Left lung (tissue), 10 donors: ENCODE data around the gene MLXIPL. TPM values are rescaled to one million over a fixed set of nuclear protein-coding genes. Genes with fewer than 3 reads are reported as not detected.
"Not testable (repeated sequence)": the region's sequence is repeated elsewhere in the genome, so short reads cannot be mapped to it uniquely, and the experiment has no call there.

ENCODE experiments used
- ATAC-seq: fragments of 200-7000 bp; cut with Tn5 transposase; one replicate; pipeline ENCODE4 v1.9.1; 2020; ENCODE audit warnings: moderate library complexity
- DNase-seq, 4 donors: peaks; one replicate each; pipeline ENCODE4 v3.0.0-alpha.2; 2013 to 2020
- H3K27ac ChIP-seq, 2 donors: fragments of 200-600 bp; sonication (generic) in 1 of 2; one replicate each; pipeline versions ENCODE4 v1.5.0 to v1.8.0; 2020 to 2021
- H3K27me3 ChIP-seq, 2 donors: fragments of 200-600 bp; sonication (generic) in 1 of 2; one replicate each; pipeline versions ENCODE4 v1.5.0 to v1.8.0; 2020 to 2021
- H3K36me3 ChIP-seq, 2 donors: fragments of 200-600 bp; sonication (generic) in 1 of 2; one replicate each; pipeline versions ENCODE4 v1.5.0 to v1.8.0; 2020 to 2021
- H3K4me1 ChIP-seq, 2 donors: fragments of 200-600 bp; one replicate each; pipeline ENCODE4 v1.8.0; 2021
- H3K4me3 ChIP-seq, 2 donors: fragments of 200-600 bp; sonication (generic) in 1 of 2; one replicate each; pipeline versions ENCODE4 v1.5.0 to v1.8.0; 2020 to 2021; ENCODE audit warnings: mild to moderate bottlenecking in 1 of 2
- H3K9me3 ChIP-seq, 2 donors: fragments of 200-600 bp; sonication (generic) in 1 of 2; one replicate each; pipeline versions ENCODE4 v1.5.0 to v1.8.0; 2020 to 2021
- intact Hi-C, 2 donors: fragments of 100-400 bp; cut with DNase I; formaldehyde crosslinking; loops; one replicate each; pipeline versions ENCODE4 v1.11.2 to v1.14.2; 2022
- polyA plus RNA-seq, 6 donors: library from polyadenylated mRNA; unstranded; fragments of 120-200 nt; gene quantifications; one replicate each; pipeline ENCODE4 v1.2.1, GENCODE V29; 2013; ENCODE audit not compliant: insufficient read length in 6 of 6
- total RNA-seq, 2 donors: library from RNA; stranded (reverse); fragmentation: NEBNext Ultra II Directional; extraction: Animal tissue kit (Norgen Biotek cat#: 25700); gene quantifications; one replicate each; pipeline ENCODE4 v1.2.1, GENCODE V29; 2021
- TF ChIP-seq, protein P1 (sequence below), 2 donors: fragments of 200-600 bp; sonication (generic) in 1 of 2; IDR thresholded peaks; one replicate each; pipeline versions ENCODE4 v1.5.0 to v1.8.0; 2021; ENCODE audit warnings: antibody characterized with exemption in 2 of 2
- donor health status: DM: no; HTN: yes; CAD: no.
- donor health status: DM: no; HTN: no; CAD: no.

MLXIPL gene
- total and polyA plus RNA-seq, 8 donors: 0.67 to 6.2 (median 2.5) TPM

- Histone ChIP-seq H3K36me3 (no peaks in the 10 kb centered on the region), H3K9me3 (no peaks in the 10 kb centered on the region), H3K27me3 (peaks cover 0 to 69% of the 10 kb centered on the region in 2 donors), H3K27ac (no peak overlapping the region), H3K4me3 (no peak overlapping the region), H3K4me1 (peaks cover 0 to 23% of the 10 kb centered on the region in 2 donors)
- ATAC-seq: no peak
- TF ChIP-seq, protein P1, sequence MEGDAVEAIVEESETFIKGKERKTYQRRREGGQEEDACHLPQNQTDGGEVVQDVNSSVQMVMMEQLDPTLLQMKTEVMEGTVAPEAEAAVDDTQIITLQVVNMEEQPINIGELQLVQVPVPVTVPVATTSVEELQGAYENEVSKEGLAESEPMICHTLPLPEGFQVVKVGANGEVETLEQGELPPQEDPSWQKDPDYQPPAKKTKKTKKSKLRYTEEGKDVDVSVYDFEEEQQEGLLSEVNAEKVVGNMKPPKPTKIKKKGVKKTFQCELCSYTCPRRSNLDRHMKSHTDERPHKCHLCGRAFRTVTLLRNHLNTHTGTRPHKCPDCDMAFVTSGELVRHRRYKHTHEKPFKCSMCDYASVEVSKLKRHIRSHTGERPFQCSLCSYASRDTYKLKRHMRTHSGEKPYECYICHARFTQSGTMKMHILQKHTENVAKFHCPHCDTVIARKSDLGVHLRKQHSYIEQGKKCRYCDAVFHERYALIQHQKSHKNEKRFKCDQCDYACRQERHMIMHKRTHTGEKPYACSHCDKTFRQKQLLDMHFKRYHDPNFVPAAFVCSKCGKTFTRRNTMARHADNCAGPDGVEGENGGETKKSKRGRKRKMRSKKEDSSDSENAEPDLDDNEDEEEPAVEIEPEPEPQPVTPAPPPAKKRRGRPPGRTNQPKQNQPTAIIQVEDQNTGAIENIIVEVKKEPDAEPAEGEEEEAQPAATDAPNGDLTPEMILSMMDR (IDR thresholded peaks at IDR 0.05): no peak
- intact Hi-C loops: no loop called here
- DNase-seq: peak in 1 of 4 donors; percentile 73
These were observed 45.0 kb upstream of the MLXIPL start for GRCh38 chr7:73669288-73669701.

DNA sequence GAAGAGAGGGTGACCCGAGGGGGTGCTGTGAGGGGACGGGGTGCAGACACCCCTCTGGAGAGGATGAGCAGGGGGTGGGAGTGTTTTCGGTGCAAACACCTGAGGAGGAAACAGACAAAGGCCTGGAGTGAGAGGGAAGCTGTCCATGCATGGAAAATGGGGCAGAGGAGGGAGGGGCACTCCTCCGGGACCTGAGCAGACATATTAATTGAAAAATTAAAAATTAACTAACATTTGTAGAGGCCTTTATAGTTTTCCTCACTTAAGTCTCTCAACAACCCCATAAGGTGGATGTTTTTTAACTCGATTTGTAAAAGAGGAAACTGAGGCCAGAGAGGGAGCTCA, 44.5 kb upstream of the MLXIPL start:
- intact Hi-C loops: no loop called here
- ATAC-seq: no peak
- Histone ChIP-seq H3K4me3 (peak overlapping the region; percentile 34 to 39), H3K36me3 (no peaks in the 10 kb centered on the region), H3K27ac (no peak overlapping the region), H3K4me1 (peaks cover 0 to 23% of the 10 kb centered on the region in 2 donors), H3K27me3 (peaks cover 0 to 73% of the 10 kb centered on the region in 2 donors), H3K9me3 (no peaks in the 10 kb centered on the region)
- DNase-seq: no peak
- TF ChIP-seq, protein P1 (IDR thresholded peaks at IDR 0.05): no peak

- no peak for ATAC-seq
- intact Hi-C loops: no loop called here
- no peak overlapping the region for H3K27ac ChIP-seq
These were observed 44.0 kb upstream of the MLXIPL start for GRCh38 chr7:73668103-73668885.

GRCh38 chr7:73667344-73668102, 43.2 kb upstream of the MLXIPL start, which contains the start of gene VPS37D:
VPS37D (plus strand) TSS chr7:73667831; CDS start chr7:73667959, 128 bp downstream.
- Histone ChIP-seq H3K4me1 (peaks cover 0 to 23% of the 10 kb centered on the region in 2 donors), H3K27me3 (peaks cover 0 to 76% of the 10 kb centered on the region in 2 donors), H3K27ac (no peak within 1 kb of the TSS), H3K4me3 (peak within 1 kb of the TSS; percentile 34 to 39), H3K36me3 (no peaks in the 10 kb centered on the region), H3K9me3 (peaks cover 0 to 8% of the 10 kb centered on the region in 2 donors)
- DNase-seq (peak; percentile 91 to 99 (median 93)), ATAC-seq (peak; percentile 98)
- TF ChIP-seq, protein P1 (IDR thresholded peaks at IDR 0.05): peak; percentile 59 to 87
- intact Hi-C loops: no loop called here

More at GRCh38 chr7:73668103-73668885, 44.0 kb upstream of the MLXIPL start:
- no peaks in the 10 kb centered on the region for H3K36me3 ChIP-seq
- H3K9me3 ChIP-seq: peaks cover 0 to under 1% of the 10 kb centered on the region in 2 donors
- peak overlapping the region; percentile 34 to 39 for H3K4me3 ChIP-seq
- TF ChIP-seq, protein P1 (IDR thresholded peaks at IDR 0.05): no peak
- peak in 2 of 4 donors; percentile 35 to 76 for DNase-seq
- peaks cover 0 to 23% of the 10 kb centered on the region in 2 donors for H3K4me1 ChIP-seq
- H3K27me3 ChIP-seq: peaks cover 0 to 76% of the 10 kb centered on the region in 2 donors

- H3K9me3 ChIP-seq: peaks cover 0 to 8% of the 10 kb centered on the region in 2 donors
- H3K27me3 ChIP-seq: peaks cover 0 to 40% of the 10 kb centered on the region in 2 donors
- no peaks in the 10 kb centered on the region for H3K36me3 ChIP-seq
- H3K27ac ChIP-seq: no peak overlapping the region
- no peak for ATAC-seq
- peaks cover 0 to 9% of the 10 kb centered on the region in 2 donors for H3K4me1 ChIP-seq
- TF ChIP-seq, protein P1 (IDR thresholded peaks at IDR 0.05): no peak
- intact Hi-C loops: no loop called here
- H3K4me3 ChIP-seq: no peak overlapping the region
- DNase-seq: no peak
These were observed 38.7 kb upstream of the MLXIPL start for GRCh38 chr7:73663033-73663432.

DNA sequence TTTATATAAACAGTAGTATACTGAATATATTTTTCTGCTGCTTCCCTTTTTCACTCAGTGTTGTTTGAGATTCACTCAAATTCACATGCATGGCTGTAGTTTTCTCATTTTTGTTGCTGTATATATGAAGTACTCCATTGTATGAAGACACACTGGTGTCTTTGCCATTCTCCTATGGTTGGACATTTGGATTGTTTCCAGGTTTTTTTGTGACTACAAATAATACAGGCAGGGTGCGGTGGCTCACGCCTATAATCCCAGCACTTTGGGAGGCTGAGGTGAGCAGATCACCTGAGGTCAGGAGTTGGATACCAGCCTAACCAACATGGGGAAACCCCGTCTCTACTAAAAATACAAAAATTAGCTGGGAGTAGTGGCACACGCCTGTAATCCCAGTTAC, 36.3 kb upstream of the MLXIPL start:
- H3K27ac ChIP-seq, H3K4me1 ChIP-seq, intact Hi-C loops, ATAC-seq, DNase-seq, H3K36me3 ChIP-seq, H3K4me3 ChIP-seq, H3K9me3 ChIP-seq: not testable (repeated sequence)
- peaks cover 0 to 27% of the 10 kb centered on the region in 2 donors for H3K27me3 ChIP-seq
